ENCODE results near the gene ELFN2.

ELFN2 gene

DNA sequence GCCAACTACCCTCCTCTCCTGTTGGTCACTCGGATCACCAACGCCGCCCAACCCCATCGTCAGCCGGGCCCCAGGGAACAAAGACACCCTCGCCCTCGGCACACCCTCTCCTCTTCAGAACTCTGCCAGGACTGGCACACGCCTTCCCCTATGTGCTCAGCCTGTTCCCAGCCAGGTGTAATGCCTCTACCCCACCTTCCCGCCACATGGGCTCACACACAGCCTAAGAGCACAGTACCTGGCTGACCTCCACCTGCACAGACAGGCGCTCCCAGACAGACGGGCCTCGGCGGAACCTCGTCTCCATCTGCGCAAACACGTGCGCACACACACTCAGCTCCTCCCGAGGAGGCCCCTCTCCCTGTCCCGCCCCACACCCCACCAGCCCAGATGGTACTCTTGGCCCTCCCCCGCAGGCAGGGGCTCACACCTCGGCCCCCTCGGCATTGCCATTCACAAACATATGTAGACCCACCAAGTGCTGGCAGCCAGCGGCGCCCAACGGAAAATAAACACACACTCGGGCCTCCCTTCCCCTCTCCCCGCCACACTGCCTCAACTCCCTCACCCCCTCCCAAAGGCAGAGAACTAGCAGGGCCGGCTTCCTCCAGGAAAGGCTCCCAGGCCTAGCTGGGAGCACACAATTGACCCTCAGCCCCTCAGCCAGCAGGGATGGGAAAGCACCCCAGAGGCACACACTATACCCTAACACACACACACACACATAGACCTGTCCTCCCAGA, 8.5 kb downstream of the ELFN2 start:
- CTCF ChIA-PET = no interaction called here
- POLR2A ChIA-PET = no interaction called here
- no peak for DNase-seq (ENCODE audit: extremely low spot score)
- TF ChIP-seq SP1 (IDR thresholded peaks at IDR 0.05) = no peak
- no peak for TF ChIP-seq FOXA1 (IDR thresholded peaks at IDR 0.05)
- no peak for TF ChIP-seq ARNT (IDR thresholded peaks at IDR 0.05)
- TF ChIP-seq, protein P1, sequence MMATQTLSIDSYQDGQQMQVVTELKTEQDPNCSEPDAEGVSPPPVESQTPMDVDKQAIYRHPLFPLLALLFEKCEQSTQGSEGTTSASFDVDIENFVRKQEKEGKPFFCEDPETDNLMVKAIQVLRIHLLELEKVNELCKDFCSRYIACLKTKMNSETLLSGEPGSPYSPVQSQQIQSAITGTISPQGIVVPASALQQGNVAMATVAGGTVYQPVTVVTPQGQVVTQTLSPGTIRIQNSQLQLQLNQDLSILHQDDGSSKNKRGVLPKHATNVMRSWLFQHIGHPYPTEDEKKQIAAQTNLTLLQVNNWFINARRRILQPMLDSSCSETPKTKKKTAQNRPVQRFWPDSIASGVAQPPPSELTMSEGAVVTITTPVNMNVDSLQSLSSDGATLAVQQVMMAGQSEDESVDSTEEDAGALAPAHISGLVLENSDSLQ (IDR thresholded peaks at IDR 0.05) = no peak
- no peak for TF ChIP-seq NFRKB (IDR thresholded peaks at IDR 0.05)
- no peak for TF ChIP-seq CTBP1 (IDR thresholded peaks at IDR 0.05; ENCODE audit: borderline replicate concordance)
- no peak for TF ChIP-seq BHLHE40 (IDR thresholded peaks at IDR 0.05; ENCODE audit: borderline replicate concordance)
- no peak for TF ChIP-seq SUZ12 (IDR thresholded peaks at IDR 0.05)
- TF ChIP-seq FOXM1 (IDR thresholded peaks at IDR 0.05; ENCODE audit: borderline replicate concordance) = no peak
- no peak for TF ChIP-seq L3MBTL2 (conservative IDR thresholded peaks at IDR 0.05)
- TF ChIP-seq TARDBP (IDR thresholded peaks at IDR 0.05) = no peak
- no peak for TF ChIP-seq HDGF (IDR thresholded peaks at IDR 0.05; ENCODE audit: borderline replicate concordance)
- no peak for TF ChIP-seq ELF4 (IDR thresholded peaks at IDR 0.05)
- TF ChIP-seq FOXK2 (IDR thresholded peaks at IDR 0.05) = no peak
- no peak for TF ChIP-seq LEF1 (IDR thresholded peaks at IDR 0.05; ENCODE audit: borderline replicate concordance)
- no peak for TF ChIP-seq ZNF384 (IDR thresholded peaks at IDR 0.05)

DNA sequence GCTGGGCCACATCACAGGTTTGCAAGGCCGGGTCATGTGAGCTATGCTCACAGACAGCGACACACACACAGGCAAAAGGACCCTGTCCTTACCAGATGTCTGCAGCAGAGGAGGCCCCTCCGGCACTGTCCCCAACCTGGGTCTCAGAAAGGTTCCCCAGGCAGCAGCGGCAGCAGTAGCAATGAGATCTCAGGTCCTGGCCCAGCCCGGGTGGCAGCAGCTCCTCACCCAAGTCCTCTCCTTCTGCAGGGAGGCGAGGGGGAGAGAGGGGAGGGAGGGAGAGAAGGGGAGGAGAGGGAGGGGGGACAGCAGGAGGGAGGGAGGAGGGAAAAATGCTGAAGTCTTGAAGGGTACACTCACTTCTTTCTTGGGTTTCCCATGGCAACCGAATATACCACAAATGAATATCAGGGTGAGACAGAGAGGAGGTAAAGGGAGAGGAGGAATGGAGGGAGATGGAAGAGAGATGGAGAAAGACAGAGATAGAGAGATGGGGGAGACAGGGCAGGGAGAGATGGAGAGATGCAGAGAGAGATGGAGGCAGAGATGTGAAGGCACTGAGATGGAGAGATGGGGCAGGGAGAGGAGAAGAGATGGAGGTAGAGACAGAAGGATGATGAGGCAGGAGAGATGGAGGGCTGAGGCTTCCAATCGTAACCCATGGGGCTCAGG, 9.5 kb downstream of the ELFN2 start:
- ChIA-PET CTCF (no interaction called here), POLR2A (no interaction called here)
- DNase-seq (ENCODE audit: extremely low spot score) = no peak
- TF ChIP-seq ZNF384 (IDR thresholded peaks at IDR 0.05) (no peak), LEF1 (IDR thresholded peaks at IDR 0.05; ENCODE audit: borderline replicate concordance) (no peak), FOXM1 (IDR thresholded peaks at IDR 0.05; ENCODE audit: borderline replicate concordance) (no peak), ARNT (IDR thresholded peaks at IDR 0.05) (no peak), SP1 (IDR thresholded peaks at IDR 0.05) (no peak), TARDBP (IDR thresholded peaks at IDR 0.05) (no peak), FOXK2 (IDR thresholded peaks at IDR 0.05) (no peak), HDGF (IDR thresholded peaks at IDR 0.05; ENCODE audit: borderline replicate concordance) (no peak), BHLHE40 (IDR thresholded peaks at IDR 0.05; ENCODE audit: borderline replicate concordance) (no peak)

GRCh38 chr22:37417264-37417663, 10.0 kb downstream of the ELFN2 start:
- ChIA-PET POLR2A (no interaction called here), CTCF (no interaction called here)
- DNase-seq (ENCODE audit: extremely low spot score) = no peak

DNA sequence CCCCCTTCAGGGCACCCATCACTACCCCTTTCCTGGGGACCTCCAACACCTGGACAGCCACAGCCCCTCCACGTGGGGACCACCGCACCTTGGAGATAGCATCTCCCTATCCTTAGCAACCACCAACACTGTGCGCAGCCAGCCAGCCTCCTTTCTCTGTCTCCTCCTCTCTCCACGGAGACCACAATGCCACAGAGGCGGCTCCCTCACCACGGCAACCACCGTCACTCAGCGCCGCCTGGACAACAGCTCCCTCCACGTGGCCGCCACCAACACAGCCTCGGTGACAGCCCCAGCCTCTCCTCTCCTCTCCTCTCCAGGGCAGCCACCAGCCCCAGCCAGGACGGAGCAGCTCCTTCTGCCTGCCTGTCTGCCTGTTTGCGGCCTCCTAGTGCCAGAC, 10.5 kb downstream of the ELFN2 start:
- no peak for DNase-seq (ENCODE audit: extremely low spot score)
- TF ChIP-seq NFRKB (IDR thresholded peaks at IDR 0.05) (no peak), SP1 (IDR thresholded peaks at IDR 0.05) (no peak), CTBP1 (IDR thresholded peaks at IDR 0.05; ENCODE audit: borderline replicate concordance) (no peak), SUZ12 (IDR thresholded peaks at IDR 0.05) (no peak), HDGF (IDR thresholded peaks at IDR 0.05; ENCODE audit: borderline replicate concordance) (no peak), L3MBTL2 (conservative IDR thresholded peaks at IDR 0.05) (no peak)
- TF ChIP-seq, protein P1 (IDR thresholded peaks at IDR 0.05) = no peak
- ChIA-PET POLR2A (no interaction called here), CTCF (no interaction called here)

More at GRCh38 chr22:37417264-37417663, 10.0 kb downstream of the ELFN2 start:
- no peak for TF ChIP-seq LEF1 (IDR thresholded peaks at IDR 0.05; ENCODE audit: borderline replicate concordance)
- TF ChIP-seq L3MBTL2 (conservative IDR thresholded peaks at IDR 0.05) = no peak
- TF ChIP-seq TARDBP (IDR thresholded peaks at IDR 0.05) = no peak
- TF ChIP-seq CTBP1 (IDR thresholded peaks at IDR 0.05; ENCODE audit: borderline replicate concordance) = no peak
- TF ChIP-seq SUZ12 (IDR thresholded peaks at IDR 0.05) = no peak
- TF ChIP-seq HDGF (IDR thresholded peaks at IDR 0.05; ENCODE audit: borderline replicate concordance) = no peak
- TF ChIP-seq BHLHE40 (IDR thresholded peaks at IDR 0.05; ENCODE audit: borderline replicate concordance) = no peak
- no peak for TF ChIP-seq NFRKB (IDR thresholded peaks at IDR 0.05)
- TF ChIP-seq FOXK2 (IDR thresholded peaks at IDR 0.05) = no peak

DNA sequence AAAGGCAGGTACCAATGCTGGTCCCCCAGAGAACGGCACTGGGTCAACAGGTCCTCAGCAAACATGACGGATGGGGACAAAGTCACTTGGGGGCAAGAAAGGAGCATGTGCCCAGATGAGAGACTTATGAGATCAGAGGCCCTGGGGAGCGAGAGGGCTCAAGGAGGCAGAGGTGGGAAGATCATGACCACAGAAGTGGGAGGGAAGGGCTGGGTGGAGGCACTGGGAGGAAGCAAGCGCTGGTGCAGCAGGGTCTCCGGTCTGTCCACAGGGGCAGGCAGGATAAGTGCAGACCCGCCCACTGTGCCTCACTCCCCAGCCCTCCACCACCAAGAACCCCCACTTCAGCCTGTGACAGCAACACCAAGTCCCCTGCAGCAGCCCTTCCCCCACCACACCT, 10.9 kb downstream of the ELFN2 start:
- ChIA-PET CTCF (no interaction called here), POLR2A (no interaction called here)
- DNase-seq (ENCODE audit: extremely low spot score) = no peak
- TF ChIP-seq L3MBTL2 (conservative IDR thresholded peaks at IDR 0.05) (no peak), NFRKB (IDR thresholded peaks at IDR 0.05) (no peak)

GRCh38 chr22:37415210-37415609, 12.1 kb downstream of the ELFN2 start:
- TF ChIP-seq CTBP1 (IDR thresholded peaks at IDR 0.05; ENCODE audit: borderline replicate concordance) = no peak
- no peak for TF ChIP-seq FOXA1 (IDR thresholded peaks at IDR 0.05)
- TF ChIP-seq FOXM1 (IDR thresholded peaks at IDR 0.05; ENCODE audit: borderline replicate concordance) = no peak
- no peak for TF ChIP-seq SUZ12 (IDR thresholded peaks at IDR 0.05)
- no peak for TF ChIP-seq TARDBP (IDR thresholded peaks at IDR 0.05)
- no peak for TF ChIP-seq BHLHE40 (IDR thresholded peaks at IDR 0.05; ENCODE audit: borderline replicate concordance)
- TF ChIP-seq HDGF (IDR thresholded peaks at IDR 0.05; ENCODE audit: borderline replicate concordance) = no peak
- TF ChIP-seq L3MBTL2 (conservative IDR thresholded peaks at IDR 0.05) = no peak
- TF ChIP-seq, protein P1 (IDR thresholded peaks at IDR 0.05) = no peak
- no peak for TF ChIP-seq FOXK2 (IDR thresholded peaks at IDR 0.05)
- no peak for TF ChIP-seq SP1 (IDR thresholded peaks at IDR 0.05)
- no peak for TF ChIP-seq LEF1 (IDR thresholded peaks at IDR 0.05; ENCODE audit: borderline replicate concordance)
- no peak for TF ChIP-seq NFRKB (IDR thresholded peaks at IDR 0.05)
- TF ChIP-seq ELF4 (IDR thresholded peaks at IDR 0.05) = no peak
- no peak for TF ChIP-seq ARNT (IDR thresholded peaks at IDR 0.05)
- no peak for TF ChIP-seq ZNF384 (IDR thresholded peaks at IDR 0.05)
- POLR2A ChIA-PET = no interaction called here
- no peak for DNase-seq (ENCODE audit: extremely low spot score)
- CTCF ChIA-PET = no interaction called here
